Measurements from ENCODE around the gene IL1RL2. TPM values are rescaled to one million over a fixed set of nuclear protein-coding genes. Genes with fewer than 3 reads are reported as not detected.

The IL1RL2 gene
- total RNA-seq, 3 donors from 2014 or later (not counting 1 experiment from before 2014, with no cell fraction given) = not detected

DNA sequence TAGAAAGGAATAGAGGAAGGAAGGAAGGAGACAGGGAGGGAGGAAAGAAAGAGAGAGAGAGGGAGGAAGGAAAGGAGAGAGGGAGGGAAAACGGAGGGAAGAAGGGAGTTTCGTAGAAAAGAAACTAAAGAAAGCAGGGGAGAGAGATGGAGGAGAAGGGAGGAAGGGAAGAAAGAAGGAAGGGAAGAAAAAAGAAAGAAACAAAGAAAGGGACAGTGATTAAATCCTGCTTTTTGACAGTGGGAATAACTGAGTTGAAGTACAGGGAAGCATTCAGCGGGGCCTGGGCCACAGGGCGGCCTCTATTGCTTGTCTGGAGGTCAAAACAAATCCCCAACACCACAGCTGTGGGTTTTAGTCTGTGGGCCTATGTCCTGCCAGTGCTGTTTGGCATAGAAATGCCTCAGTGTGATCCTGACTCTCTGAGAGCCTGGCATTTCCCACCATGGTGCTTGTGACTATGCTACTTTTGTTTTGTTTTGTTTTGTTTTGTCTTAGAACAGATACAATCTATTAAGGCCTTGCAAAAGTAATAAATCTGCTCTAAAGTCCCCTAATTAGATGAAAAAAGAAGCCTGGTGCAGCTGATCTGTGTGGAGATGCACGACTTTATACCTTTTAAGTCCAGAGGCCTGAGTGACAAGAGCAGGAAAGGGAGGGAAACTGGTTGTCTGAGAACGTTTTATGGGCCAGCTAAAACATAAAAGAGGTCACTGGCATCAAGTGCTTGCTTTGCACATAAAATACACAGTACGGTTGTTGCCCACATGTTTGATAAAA lies 40.0 kb downstream of the IL1RL2 start:
- Histone ChIP-seq H3K4me3 (ENCODE audit: low read length) (no peak overlapping the region), H3K36me3 (ENCODE audit: control insufficient read depth, insufficient read depth, low read length) (no peaks in the 10 kb centered on the region), H3K27me3 (ENCODE audit: control insufficient read depth, insufficient read depth, low read length) (peaks cover 2% of the 10 kb centered on the region), H3K4me1 (ENCODE audit: control insufficient read depth, insufficient read depth, low read length) (peaks cover 10% of the 10 kb centered on the region), H3K9me3 (ENCODE audit: control insufficient read depth, insufficient read depth, low read length) (no peaks in the 10 kb centered on the region), H3K27ac (ENCODE audit: low read length) (peak overlapping the region; percentile 48)
- intact Hi-C loops (cut with micrococcal nuclease) = no loop called here
- no peak overlapping the region for H3K4me3 Mint-ChIP-seq
- H3K27me3 Mint-ChIP-seq (ENCODE audit: low read depth in 2 of 2) = peaks cover 36 to 49% of the 10 kb centered on the region in 2 donors
- ATAC-seq (no peak), DNase-seq (no peak)
- peaks cover 6 to 20% of the 10 kb centered on the region in 2 donors for H3K4me1 Mint-ChIP-seq
- no peaks in the 10 kb centered on the region for H3K36me3 Mint-ChIP-seq
- 84% methylated on average over 7 of the region's 7 CpGs for WGBS (ENCODE audit: insufficient coverage)
- peak overlapping the region in 1 of 2 donors; percentile 75 for H3K27ac Mint-ChIP-seq
- TF ChIP-seq, protein P1, sequence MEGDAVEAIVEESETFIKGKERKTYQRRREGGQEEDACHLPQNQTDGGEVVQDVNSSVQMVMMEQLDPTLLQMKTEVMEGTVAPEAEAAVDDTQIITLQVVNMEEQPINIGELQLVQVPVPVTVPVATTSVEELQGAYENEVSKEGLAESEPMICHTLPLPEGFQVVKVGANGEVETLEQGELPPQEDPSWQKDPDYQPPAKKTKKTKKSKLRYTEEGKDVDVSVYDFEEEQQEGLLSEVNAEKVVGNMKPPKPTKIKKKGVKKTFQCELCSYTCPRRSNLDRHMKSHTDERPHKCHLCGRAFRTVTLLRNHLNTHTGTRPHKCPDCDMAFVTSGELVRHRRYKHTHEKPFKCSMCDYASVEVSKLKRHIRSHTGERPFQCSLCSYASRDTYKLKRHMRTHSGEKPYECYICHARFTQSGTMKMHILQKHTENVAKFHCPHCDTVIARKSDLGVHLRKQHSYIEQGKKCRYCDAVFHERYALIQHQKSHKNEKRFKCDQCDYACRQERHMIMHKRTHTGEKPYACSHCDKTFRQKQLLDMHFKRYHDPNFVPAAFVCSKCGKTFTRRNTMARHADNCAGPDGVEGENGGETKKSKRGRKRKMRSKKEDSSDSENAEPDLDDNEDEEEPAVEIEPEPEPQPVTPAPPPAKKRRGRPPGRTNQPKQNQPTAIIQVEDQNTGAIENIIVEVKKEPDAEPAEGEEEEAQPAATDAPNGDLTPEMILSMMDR (IDR thresholded peaks at IDR 0.05) = no peak
- no peaks in the 10 kb centered on the region for H3K9me3 Mint-ChIP-seq

DNA sequence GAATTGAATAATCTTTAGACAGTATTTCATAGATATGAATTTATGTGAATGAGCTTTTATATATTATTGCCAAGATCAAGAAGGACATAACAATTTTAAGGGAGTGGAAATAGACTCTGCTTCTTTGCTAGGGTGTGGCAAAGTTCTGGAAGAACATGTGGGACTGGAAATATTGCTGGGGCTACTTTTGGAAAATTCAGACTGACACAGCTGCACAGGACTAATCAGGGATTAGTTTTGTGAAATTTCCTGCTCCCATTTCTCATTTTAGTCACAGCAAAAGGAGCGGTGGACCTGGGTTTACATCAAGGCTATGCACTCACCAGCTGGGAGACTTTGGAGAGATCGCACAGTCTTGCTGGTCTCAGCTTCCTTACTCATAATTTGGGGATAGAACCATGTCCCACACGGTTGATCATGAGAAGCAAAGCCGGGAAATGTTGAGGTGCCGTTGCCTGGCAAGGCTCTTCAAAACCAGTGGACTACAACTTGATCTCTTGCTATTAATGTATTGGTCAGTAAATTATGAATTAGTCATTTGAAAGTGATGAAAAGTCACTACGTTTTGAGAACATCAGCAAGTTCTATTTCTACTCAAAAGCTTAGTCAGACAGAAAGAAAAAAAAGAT lies 42.4 kb downstream of the IL1RL2 start:
- Mint-ChIP-seq H3K9me3 (no peaks in the 10 kb centered on the region), H3K27me3 (ENCODE audit: low read depth in 2 of 2) (peaks cover 40 to 47% of the 10 kb centered on the region in 2 donors), H3K36me3 (no peaks in the 10 kb centered on the region), H3K4me1 (peaks cover 14 to 24% of the 10 kb centered on the region in 2 donors), H3K27ac (no peak overlapping the region), H3K4me3 (no peak overlapping the region)
- Histone ChIP-seq H3K4me3 (ENCODE audit: low read length) (no peak overlapping the region), H3K27ac (ENCODE audit: low read length) (no peak overlapping the region), H3K9me3 (ENCODE audit: control insufficient read depth, insufficient read depth, low read length) (no peaks in the 10 kb centered on the region), H3K36me3 (ENCODE audit: control insufficient read depth, insufficient read depth, low read length) (no peaks in the 10 kb centered on the region), H3K4me1 (ENCODE audit: control insufficient read depth, insufficient read depth, low read length) (peaks cover 10% of the 10 kb centered on the region), H3K27me3 (ENCODE audit: control insufficient read depth, insufficient read depth, low read length) (peaks cover 11% of the 10 kb centered on the region)
- DNase-seq = no peak
- ATAC-seq = no peak
- whole genome bisulfite sequencing (ENCODE audit: insufficient coverage) = 91% methylated on average over 6 of the region's 6 CpGs
- TF ChIP-seq, protein P1 (IDR thresholded peaks at IDR 0.05) = no peak
- intact Hi-C loops (cut with micrococcal nuclease) = no loop called here

DNA sequence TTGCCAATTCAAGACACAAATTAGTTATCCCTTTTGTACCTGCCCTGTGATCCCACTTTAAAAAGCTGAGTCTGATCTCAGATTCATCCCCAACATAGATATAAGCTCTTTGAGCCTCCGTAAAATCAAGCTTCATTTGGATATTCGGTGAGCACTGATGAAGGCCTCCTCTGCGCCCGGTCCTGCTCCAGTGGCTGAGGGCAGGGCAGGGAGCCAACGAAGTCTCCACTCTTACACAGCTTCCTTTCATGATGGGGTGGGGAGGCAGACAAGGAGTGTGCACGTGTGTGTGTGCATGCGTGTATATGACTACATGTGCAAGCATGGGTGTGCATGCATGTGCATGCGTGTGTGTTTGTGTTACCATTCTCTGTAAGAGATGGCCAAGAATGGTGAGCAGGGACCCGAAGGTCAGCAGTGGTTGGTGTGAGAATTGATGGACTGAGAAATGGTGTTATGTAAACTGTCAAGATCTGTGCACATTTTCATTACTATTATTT lies 43.6 kb downstream of the IL1RL2 start:
- Histone ChIP-seq H3K36me3 (ENCODE audit: control insufficient read depth, insufficient read depth, low read length) (no peaks in the 10 kb centered on the region), H3K4me3 (ENCODE audit: low read length) (no peak overlapping the region), H3K27ac (ENCODE audit: low read length) (no peak overlapping the region), H3K9me3 (ENCODE audit: control insufficient read depth, insufficient read depth, low read length) (no peaks in the 10 kb centered on the region), H3K27me3 (ENCODE audit: control insufficient read depth, insufficient read depth, low read length) (peaks cover 11% of the 10 kb centered on the region), H3K4me1 (ENCODE audit: control insufficient read depth, insufficient read depth, low read length) (peaks cover 23% of the 10 kb centered on the region)
- Mint-ChIP-seq H3K27me3 (ENCODE audit: low read depth in 2 of 2) (peaks cover 47 to 49% of the 10 kb centered on the region in 2 donors), H3K27ac (no peak overlapping the region), H3K36me3 (no peaks in the 10 kb centered on the region), H3K4me1 (peaks cover 22 to 34% of the 10 kb centered on the region in 2 donors), H3K9me3 (no peaks in the 10 kb centered on the region), H3K4me3 (no peak overlapping the region)
- TF ChIP-seq, protein P1 (IDR thresholded peaks at IDR 0.05) = no peak
- ATAC-seq (no peak), DNase-seq (no peak)
- intact Hi-C loops (cut with micrococcal nuclease) = no loop called here
- WGBS (ENCODE audit: insufficient coverage) = 96% methylated on average over 9 of the region's 9 CpGs
